Measurements from ENCODE around the gene PRR13.
"Not testable (repeated sequence)": the region's sequence is repeated elsewhere in the genome, so short reads cannot be mapped to it uniquely, and the experiment has no call there.

The PRR13 gene, protein sequence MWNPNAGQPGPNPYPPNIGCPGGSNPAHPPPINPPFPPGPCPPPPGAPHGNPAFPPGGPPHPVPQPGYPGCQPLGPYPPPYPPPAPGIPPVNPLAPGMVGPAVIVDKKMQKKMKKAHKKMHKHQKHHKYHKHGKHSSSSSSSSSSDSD

DNA sequence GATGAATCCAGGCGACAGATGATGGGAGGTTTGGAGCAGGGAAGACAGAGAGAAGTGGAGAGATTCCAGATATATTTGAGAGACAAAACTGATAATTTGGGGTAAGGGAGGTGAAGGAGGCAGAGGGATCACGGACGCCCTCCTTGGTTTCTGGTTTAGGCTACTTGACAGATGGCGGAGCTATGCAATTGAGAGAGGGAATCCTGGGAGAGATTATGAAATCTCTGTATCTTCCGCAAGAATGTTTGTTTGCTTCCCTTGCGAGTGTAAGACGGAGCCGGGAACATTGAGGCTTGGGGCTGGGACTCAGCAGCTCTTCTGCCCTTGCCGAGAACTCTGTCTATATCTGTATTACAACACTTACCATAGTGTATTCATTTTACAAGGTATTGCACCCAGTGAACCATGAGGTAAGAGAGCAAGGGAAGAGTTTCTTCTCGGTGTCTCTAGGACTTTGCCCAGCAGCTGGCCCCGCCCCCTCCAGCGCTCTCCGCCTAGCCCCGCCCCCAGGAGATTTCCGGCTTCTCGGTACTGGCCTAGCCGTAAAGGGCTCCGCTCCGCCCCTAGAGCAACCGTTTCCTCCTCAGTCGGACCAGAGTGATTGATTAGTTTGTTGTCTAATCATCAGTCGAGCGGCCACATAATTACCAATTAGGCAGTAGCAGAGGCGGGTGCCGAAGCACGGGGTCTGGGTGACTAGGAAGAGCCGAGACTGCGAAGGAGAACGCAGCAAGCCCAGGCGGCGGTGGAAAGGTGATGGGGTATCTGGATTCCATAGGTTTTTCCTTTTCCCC is at the start of gene PRR13:
Gene PRR13, plus strand, starts transcription at position 695 of the 794 bp plus-strand sequence. CDS start 981 bp downstream, outside the sequence.
- DNase-seq (ENCODE audit: low read depth), result peak; percentile 97

DNA sequence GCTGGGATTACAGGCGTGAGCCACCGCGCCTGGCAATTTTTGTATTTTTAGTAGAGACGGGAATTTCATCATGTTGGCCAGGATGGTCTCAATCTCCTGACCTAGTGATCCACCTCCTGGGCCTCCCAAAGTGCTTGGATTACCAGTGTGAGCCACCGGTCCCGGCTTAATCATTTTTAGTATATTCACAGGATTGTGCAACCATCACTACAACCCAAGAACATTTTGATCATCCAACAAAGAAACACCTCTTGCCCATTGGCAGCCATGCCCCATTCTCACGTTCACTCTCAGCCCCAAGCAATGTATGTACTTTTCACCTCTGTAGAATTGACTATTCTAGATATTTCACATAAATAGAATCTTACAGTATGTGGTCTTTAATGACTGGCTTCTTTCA is 41.6 kb upstream of the PRR13 start:
- no peak for DNase-seq (ENCODE audit: low read depth)

DNA sequence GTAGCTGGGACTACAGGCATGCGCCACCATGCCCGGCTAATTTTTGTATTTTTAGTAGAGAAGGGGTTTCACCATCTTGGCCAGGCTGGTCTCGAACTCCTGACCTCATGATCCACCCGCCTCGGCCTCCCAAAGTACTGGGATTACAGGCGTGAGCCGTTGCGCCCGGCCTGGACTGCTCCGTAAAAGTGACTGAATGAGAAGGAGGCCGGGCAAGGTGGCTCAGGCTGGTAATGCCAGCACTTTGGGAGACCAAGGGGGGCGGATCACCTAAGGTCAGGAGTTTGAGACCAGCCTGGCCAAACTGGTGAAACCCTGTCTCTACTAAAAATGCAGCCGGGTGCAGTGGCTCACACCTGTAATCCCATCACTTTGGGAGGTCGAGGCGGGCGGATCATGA is 39.2 kb upstream of the PRR13 start:
- not testable (repeated sequence) for DNase-seq (ENCODE audit: low read depth)

DNA sequence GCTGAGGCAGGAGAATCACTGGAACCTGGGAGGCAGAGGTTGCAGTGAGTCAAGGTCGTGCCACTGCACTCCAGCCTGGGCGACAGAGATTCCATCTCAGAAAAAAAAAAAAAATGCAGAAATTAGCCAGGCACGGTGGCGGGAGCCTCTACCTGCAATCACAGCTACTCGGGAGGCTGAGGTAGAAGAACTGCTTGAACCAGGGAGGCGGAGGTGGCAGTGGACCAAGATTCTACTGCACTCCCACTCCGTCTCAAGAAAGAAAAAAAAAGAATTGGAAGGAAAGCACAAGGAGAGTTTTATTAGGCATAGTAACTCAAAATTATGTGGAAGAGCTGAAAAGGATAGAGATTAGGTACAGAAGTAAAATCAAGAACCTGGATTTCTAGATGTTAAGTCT is 38.7 kb upstream of the PRR13 start:
- no peak for DNase-seq (ENCODE audit: low read depth)

DNA sequence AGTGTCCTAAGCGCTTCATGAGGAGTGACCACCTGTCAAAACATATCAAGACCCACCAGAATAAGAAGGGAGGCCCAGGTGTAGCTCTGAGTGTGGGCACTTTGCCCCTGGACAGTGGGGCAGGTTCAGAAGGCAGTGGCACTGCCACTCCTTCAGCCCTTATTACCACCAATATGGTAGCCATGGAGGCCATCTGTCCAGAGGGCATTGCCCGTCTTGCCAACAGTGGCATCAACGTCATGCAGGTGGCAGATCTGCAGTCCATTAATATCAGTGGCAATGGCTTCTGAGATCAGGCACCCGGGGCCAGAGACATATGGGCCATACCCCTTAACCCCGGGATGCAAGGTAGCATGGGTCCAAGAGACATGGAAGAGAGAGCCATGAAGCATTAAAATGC is 30.6 kb upstream of the PRR13 start:
- no peak for DNase-seq (ENCODE audit: low read depth)

DNA sequence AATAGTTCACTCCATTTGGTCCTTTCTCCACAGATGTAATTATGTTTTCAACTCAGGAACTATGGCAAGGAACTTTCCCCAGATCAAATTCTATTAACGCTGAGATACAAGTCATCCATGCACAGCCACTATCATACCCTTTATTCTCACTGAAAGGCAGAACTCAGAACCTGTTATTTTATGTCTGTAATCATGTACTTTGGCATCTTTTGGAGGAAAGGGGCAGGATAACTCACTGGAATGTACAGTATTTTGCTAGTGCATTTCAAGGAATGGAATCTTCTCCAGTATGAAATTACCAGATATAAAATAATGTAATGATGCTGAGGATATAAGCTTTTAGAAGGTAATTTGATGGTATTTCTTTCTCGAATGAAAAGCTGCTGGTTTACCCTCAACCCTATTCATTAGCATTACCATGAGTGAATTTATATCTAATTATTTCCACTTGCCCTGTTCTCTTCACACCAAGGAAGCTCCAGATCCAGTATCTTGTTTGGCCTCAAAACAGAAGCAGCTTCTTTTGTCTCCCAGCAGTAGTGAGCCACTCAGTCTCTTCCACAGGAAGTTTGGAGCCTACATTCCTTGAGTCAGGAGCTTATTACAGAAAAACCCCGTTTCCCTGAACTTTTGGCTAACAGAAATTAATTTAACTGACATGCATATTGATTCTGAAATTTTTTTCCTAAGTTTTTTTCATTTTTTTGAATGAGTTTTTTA is 27.9 kb upstream of the PRR13 start:
- no peak for DNase-seq (ENCODE audit: low read depth)

DNA sequence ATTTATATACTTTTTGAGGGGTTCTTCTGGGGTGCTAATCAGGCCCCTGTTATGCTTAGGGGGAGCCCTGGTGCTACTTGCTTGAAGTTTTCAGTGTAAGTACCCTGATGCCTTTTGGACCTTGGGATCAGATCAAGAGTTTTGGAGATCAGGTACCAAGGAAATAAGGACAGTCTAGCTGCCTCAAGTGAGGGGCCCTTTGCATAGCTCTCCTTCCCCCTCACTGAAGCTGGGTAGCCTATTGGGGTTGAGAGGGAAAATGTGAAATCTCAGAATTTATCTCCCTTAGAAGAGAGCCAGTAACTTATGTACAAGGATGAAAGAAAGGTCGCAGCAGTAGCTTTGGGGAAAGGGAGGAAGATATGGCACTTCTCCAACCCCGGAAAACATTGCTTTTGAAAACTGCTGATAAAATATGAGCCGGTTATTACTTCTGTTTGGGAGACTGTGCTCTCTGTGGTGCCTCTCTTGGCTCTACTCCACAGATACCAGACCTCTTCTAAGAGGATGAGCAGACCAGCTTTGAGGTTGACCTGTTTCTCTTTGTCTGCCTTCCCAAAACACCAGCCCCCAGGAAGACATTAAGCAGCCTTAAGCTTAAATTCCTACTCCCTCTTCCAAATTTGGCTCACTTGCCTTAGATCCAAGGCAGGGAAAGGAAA is 26.6 kb upstream of the PRR13 start:
- no peak for DNase-seq (ENCODE audit: low read depth)

DNA sequence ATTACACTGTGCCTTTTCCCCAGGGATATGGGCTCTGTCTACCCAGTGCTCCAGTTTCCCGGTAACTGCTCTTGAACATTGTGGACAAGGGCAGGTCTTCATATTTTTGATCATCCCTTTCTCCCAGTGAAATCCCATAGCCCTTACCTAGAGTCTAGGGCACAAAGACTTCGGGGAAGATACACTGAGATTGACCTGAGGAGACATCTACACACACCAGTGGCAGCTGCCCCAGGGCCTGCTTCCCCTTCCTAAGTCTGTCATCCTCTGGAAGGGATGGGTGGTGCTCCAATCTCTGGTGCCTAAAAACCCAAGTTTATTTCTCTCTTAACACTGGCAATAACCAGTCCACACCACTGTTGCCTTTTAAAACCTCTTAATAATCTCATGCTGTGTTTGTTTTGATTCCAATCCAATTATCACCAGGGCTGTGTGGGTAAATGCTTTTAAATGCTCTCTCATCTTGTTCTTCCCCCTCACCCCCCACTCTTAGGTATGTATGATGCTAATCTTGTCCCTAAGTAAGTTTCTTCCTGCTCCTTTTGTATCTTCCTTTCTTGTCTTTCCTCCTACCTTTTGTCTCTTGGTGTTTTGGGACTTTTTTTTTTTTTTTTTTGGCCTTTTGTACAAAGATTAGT is 25.7 kb upstream of the PRR13 start:
- DNase-seq (ENCODE audit: low read depth), result not testable (repeated sequence)

DNA sequence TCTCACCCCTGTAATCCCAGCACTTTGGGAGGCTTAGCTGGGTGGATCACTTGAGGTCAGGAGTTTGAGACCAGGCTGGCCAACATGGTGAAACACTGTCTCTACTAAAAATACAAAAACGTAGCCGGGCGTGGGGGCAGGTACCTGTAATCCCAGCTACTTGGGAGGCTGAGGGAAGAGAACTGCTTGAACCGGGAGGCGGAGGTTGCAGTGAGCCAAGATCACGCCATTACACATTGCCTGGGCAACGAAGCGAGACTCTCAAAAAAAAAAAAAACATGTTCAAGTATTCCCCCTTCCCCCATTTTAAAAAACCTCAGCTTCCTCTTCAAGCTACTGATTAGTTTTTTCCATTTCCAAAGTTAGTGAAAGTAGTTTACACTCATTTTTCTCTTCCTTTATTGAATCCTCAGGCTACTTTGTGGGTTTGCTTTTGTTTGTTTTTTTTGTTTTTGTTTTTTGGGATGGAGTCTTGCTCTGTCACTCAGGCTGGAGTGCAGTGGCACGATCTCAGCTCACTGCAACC is 24.2 kb upstream of the PRR13 start:
- not testable (repeated sequence) for DNase-seq (ENCODE audit: low read depth)

DNA sequence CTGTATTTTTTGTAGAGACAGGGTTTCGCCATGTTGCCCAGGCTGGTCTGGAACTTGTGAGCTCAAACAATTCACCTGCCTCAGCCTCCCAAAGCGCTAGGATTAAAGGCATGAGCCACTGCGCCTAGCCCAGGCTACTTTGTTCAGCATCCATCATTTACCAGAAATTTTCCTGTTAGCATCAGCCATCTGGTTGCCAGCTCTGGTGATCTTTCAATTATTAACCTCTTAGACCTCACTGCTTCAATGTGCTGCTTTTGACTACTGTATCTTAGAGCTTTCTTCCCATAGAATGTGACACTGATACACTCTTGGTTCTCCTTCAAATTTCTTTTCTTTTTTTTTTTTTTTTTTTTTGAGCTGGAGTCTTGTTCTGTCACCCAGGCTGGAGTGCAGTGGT is 23.3 kb upstream of the PRR13 start:
- DNase-seq (ENCODE audit: low read depth), result no peak

DNA sequence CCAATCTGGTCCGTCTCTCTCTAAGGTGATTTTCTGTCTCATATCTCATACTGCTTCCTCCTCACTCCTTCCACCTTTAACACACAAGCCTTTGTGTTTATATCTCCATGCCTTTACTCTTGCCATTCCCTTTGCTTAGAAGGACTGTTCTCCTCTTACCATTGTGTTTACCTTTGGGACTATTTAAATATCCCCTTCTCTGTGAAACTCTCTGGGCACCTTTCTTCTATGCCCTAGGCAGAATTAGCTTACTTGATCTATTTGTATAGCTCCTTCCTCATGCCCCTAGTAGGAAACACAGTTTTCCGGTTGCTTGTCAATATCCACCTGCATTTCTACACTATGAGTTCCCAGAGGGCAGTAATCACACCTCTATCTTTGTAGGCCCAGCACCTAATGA is 21.8 kb upstream of the PRR13 start:
- DNase-seq (ENCODE audit: low read depth), result no peak

DNA sequence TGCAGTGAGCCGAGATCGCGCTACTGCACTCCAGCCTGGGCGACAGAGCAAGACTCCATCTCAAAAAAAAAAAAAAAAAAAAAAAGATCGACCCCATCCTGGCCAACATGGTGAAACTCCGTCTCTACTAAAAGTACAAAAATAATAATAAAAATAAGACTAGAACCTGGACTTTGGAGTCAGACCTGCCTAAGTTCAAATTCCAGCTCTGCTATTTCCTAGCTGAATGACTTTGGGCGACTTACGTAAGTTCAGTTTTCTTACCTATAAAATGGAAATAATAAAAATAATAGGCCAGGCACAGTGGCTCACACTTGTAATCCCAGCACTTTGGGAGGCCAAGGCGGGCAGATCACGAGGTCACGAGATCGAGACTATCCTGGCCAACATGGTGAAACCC is 19.3 kb upstream of the PRR13 start:
- not testable (repeated sequence) for DNase-seq (ENCODE audit: low read depth)

DNA sequence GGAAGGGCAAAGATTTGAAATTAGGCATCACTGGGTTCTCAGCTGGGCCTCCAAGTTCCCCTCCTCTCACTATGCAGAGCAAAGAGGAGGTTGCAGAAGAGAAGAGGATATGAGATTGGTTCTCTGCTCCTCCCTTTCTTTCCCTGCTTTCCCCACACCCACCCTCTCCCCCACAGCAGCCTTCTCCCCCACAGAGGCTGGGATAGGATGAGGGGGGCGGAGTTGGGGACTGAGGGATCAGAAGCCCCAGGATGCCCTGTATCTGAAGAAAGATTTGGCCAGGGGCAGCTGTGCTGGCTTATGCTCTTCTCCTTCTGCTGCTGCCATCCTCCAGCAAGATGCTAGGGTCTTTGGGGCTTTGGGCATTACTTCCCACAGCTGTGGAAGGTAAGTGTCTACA is 17.9 kb upstream of the PRR13 start, which contains the start of gene AMHR2:
Gene AMHR2, plus strand, starts transcription at position 259 of the 400 bp plus-strand sequence. Its CDS starts 80 bp downstream, at position 339.
- no peak for DNase-seq (ENCODE audit: low read depth)

DNA sequence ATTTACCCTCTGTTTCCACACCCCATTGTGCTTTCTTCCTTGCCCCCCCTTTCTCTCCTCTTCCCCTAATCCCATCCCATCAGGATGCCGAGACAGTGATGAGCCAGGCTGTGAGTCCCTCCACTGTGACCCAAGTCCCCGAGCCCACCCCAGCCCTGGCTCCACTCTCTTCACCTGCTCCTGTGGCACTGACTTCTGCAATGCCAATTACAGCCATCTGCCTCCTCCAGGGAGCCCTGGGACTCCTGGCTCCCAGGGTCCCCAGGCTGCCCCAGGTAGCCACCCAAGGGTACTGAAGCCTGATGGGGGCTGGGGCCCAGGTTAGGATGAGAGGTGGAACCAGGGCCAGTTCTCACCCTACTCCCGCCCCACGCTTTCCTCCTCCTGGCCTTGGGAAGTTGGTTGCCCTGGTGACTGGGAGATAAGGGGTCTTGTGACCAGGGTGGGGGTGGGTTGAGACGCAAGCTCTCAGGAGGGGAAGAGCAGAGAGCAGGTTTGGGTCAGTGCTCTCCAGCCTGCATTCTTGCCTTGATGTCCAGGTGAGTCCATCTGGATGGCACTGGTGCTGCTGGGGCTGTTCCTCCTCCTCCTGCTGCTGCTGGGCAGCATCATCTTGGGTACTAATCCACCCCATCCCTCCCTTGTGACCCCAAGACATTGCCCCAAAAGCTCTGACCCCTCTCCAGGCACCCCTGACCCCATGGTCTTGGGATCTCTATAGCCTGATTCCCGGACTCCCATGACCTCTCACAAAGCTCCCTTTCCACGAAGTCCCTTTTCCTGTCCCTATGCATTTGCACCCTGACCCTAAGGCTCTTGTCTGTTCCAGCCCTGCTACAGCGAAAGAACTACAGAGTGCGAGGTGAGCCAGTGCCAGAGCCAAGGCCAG is 16.7 kb upstream of the PRR13 start:
- no peak for DNase-seq (ENCODE audit: low read depth)

DNA sequence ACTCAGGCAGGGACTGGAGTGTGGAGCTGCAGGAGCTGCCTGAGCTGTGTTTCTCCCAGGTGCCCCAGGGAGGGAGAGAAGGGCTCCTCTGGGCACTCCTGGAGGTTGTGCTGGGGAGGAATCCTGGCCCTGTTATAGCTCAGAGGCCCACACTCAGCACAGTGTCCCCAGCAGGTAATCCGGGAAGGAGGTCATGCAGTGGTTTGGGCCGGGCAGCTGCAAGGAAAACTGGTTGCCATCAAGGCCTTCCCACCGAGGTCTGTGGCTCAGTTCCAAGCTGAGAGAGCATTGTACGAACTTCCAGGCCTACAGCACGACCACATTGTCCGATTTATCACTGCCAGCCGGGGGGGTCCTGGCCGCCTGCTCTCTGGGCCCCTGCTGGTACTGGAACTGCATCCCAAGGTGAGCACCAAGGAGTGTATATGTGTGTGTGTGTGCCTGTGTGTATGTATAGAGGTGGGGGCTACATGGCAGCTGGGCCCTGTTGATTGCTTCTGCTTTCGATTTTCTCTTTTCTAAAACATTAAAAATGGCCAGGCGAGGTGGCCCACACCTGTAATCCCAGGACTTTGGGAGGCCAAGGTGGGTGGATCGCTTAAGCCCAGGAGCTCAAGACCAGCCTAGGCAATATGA is 15.9 kb upstream of the PRR13 start:
- DNase-seq (ENCODE audit: low read depth), result no peak

DNA sequence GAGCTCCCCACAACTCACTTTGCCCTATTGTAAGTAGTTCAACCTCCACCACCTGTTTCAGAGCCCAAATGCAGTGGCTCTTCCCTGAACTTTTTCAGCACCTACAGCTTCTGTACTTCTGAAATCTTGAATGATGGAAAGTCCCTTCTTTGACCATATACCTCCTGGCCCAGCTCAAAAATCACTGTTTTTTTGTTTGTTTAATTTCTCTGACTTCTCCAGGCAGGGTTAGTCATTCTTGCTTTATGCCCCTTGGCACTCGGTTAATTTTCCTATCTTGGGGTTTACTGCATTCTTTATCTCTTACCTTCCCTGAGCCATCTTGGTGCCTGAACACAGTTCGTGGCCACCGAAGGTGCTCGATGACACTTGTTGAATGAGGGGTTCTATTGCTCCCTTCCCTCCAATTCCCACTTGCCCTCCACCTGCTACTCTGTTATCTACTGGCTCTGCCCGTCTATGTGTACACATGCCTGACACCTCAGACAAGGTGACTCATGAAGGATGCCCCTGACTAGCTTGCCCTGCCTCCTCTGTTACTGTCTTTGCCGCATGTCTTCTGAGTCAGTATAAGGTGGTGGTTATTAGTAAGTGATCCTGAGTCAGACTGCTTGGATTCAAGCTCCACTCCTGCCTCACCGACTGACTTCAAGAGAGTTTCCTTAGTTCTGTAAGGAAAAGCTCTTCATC is 13.5 kb upstream of the PRR13 start:
- no peak for DNase-seq (ENCODE audit: low read depth)

DNA sequence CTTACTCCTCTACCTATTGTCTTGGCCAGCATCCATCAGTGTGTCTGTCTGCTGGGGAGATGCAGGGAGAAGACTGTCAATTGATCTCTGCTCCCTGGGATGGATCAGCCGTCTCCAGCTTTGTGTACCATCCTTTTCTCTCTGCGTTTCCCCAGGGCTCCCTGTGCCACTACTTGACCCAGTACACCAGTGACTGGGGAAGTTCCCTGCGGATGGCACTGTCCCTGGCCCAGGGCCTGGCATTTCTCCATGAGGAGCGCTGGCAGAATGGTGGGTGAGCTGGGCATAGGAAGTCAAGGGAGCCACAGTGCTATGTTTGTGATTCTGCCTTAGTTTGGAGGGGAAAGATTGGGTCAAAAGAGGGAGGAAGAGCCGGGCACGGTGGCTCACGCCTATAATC is 12.8 kb upstream of the PRR13 start:
- DNase-seq (ENCODE audit: low read depth), result no peak

DNA sequence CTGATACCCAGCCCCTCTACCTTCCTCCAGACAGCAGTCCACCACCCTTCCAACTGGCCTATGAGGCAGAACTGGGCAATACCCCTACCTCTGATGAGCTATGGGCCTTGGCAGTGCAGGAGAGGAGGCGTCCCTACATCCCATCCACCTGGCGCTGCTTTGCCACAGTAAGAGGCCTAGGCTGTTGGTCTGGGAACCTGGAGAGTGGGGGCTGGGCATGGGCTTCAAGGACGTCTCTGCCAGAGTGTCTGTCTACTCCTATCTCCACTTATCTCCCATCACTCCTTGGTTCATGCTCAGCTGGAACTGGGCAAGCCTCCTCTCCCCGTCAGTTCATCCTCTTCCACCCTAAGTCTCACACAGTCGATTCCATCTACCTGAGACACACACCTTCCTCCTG is 11.4 kb upstream of the PRR13 start:
- DNase-seq (ENCODE audit: low read depth), result no peak

DNA sequence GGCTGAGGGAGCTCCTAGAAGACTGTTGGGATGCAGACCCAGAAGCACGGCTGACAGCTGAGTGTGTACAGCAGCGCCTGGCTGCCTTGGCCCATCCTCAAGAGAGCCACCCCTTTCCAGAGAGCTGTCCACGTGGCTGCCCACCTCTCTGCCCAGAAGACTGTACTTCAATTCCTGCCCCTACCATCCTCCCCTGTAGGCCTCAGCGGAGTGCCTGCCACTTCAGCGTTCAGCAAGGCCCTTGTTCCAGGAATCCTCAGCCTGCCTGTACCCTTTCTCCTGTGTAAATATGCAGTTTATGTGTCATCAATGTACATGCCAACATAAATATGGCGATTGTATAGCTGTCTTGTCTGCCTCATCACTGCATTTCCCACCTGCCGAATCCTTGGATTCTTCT is 10.3 kb upstream of the PRR13 start:
- DNase-seq (ENCODE audit: low read depth), result no peak

DNA sequence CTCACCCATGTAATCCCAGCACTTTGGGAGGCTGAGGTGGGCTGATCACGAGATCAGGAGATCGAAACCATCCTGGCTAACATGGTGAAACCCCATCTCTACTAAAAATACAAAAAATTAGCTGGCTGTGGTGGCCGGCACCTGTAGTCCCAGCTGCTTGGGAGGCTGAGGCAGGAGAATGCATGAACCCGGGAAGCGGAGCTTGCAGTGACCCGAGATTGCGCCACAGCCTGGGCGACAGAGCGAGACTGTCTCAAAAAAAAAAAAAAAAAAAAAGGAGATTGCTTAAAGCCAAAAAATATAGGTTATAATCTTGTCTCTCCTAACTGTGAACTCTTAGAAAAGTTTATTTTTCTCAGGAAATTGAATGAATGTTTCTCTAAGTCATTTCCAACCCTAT is 6.2 kb upstream of the PRR13 start:
- DNase-seq (ENCODE audit: low read depth), result not testable (repeated sequence)

Measured in activated T-helper 9 cell treated with anti-CD3 and anti-CD28 coated beads, Interleukin-2, amount 50 U/mL, for 16 hours (primary cell).